ENCODE measurements around the gene LZTS2. TPM values are rescaled to one million over a fixed set of nuclear protein-coding genes. Genes with fewer than 3 reads are reported as not detected.

Gene LZTS2
- total and polyA plus RNA-seq, 4 donors = 15.1 to 37.9 (median 28.9) TPM

GRCh38 chr10:101005361-101005760, 5.8 kb downstream of the LZTS2 start:
- H3K27ac ChIP-seq (ENCODE audit: low read depth, low read length) = no peak overlapping the region
- no peaks in the 10 kb centered on the region for H3K9me3 ChIP-seq (ENCODE audit: control insufficient read depth, insufficient read depth, low read length)
- H3K4me3 ChIP-seq (ENCODE audit: low read depth, low read length) = no peak overlapping the region
- peaks cover 58% of the 10 kb centered on the region for H3K4me1 ChIP-seq (ENCODE audit: control insufficient read depth, insufficient read depth, low read length)
- peaks cover 61% of the 10 kb centered on the region for H3K36me3 ChIP-seq (ENCODE audit: control insufficient read depth, insufficient read depth, low read length)
- no peaks in the 10 kb centered on the region for H3K27me3 ChIP-seq (ENCODE audit: control insufficient read depth, insufficient read depth, low read length)
- DNase-seq (ENCODE audit: low read depth in 4 of 6, low spot score in 6 of 6) = peak in 1 of 6 donors; percentile 53
- WGBS (ENCODE audit: insufficient coverage) = 82% methylated on average over 23 of the region's 23 CpGs

DNA sequence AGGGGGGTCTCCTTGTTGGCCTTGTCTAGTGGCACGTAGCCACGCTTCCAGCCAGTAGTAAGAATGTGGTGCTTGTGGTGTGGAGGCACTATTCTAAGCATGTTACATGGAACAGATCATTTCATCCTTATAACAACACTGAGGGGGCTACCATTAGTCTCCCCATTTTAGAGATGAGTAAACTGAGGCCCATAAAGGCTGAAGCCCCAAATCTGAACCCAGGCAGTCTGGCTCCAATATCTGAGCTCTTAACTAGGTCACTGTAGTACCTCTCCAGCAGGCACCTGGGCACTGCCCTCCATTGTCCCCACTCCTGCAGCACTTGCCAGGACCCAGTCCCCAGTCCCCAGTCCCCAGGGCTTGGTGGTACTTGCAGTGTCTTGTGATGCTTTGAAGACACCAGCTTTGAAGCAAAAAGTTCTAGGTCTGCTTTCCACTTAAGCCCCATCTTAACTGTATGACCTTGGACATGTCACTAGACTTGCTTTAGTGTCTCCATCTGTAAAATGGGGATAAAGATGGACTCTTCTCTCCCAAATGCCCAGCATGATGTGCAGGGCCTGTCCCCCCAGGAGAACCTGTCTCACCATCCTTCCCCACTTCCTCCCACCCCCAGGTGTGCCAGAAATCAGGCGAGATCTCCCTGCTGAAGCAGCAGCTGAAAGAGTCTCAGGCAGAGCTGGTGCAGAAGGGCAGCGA, 6.4 kb downstream of the LZTS2 start:
- H3K9me3 ChIP-seq (ENCODE audit: control insufficient read depth, insufficient read depth, low read length) = no peaks in the 10 kb centered on the region
- no peaks in the 10 kb centered on the region for H3K27me3 ChIP-seq (ENCODE audit: control insufficient read depth, insufficient read depth, low read length)
- 88% methylated on average over 2 of the region's 4 CpGs for WGBS (ENCODE audit: insufficient coverage)
- H3K36me3 ChIP-seq (ENCODE audit: control insufficient read depth, insufficient read depth, low read length) = peaks cover 61% of the 10 kb centered on the region
- H3K4me3 ChIP-seq (ENCODE audit: low read depth, low read length) = no peak overlapping the region
- no peak overlapping the region for H3K27ac ChIP-seq (ENCODE audit: low read depth, low read length)
- no peak for DNase-seq (ENCODE audit: low read depth in 4 of 6, low spot score in 6 of 6)
- peaks cover 51% of the 10 kb centered on the region for H3K4me1 ChIP-seq (ENCODE audit: control insufficient read depth, insufficient read depth, low read length)

GRCh38 chr10:101006593-101007098, 7.0 kb downstream of the LZTS2 start:
- peaks cover 46% of the 10 kb centered on the region for H3K4me1 ChIP-seq (ENCODE audit: control insufficient read depth, insufficient read depth, low read length)

GRCh38 chr10:101007099-101007711, 7.6 kb downstream of the LZTS2 start:
- H3K4me1 ChIP-seq (ENCODE audit: control insufficient read depth, insufficient read depth, low read length) = peaks cover 41% of the 10 kb centered on the region
- no peak for DNase-seq (ENCODE audit: low read depth in 4 of 6, low spot score in 6 of 6)
- WGBS (ENCODE audit: insufficient coverage) = 44% methylated on average over 9 of the region's 11 CpGs

More at GRCh38 chr10:101006593-101007098, 7.0 kb downstream of the LZTS2 start:
- Histone ChIP-seq H3K36me3 (ENCODE audit: control insufficient read depth, insufficient read depth, low read length) (peaks cover 61% of the 10 kb centered on the region), H3K27ac (ENCODE audit: low read depth, low read length) (no peak overlapping the region), H3K9me3 (ENCODE audit: control insufficient read depth, insufficient read depth, low read length) (no peaks in the 10 kb centered on the region), H3K4me3 (ENCODE audit: low read depth, low read length) (no peak overlapping the region), H3K27me3 (ENCODE audit: control insufficient read depth, insufficient read depth, low read length) (no peaks in the 10 kb centered on the region)
- 70% methylated on average over 33 of the region's 33 CpGs for WGBS (ENCODE audit: insufficient coverage)
- no peak for DNase-seq (ENCODE audit: low read depth in 4 of 6, low spot score in 6 of 6)

GRCh38 chr10:101007915-101008822, 8.6 kb downstream of the LZTS2 start:
- peaks cover 50% of the 10 kb centered on the region for H3K36me3 ChIP-seq (ENCODE audit: control insufficient read depth, insufficient read depth, low read length)
- H3K9me3 ChIP-seq (ENCODE audit: control insufficient read depth, insufficient read depth, low read length) = no peaks in the 10 kb centered on the region
- no peak for DNase-seq (ENCODE audit: low read depth in 4 of 6, low spot score in 6 of 6)
- no peaks in the 10 kb centered on the region for H3K27me3 ChIP-seq (ENCODE audit: control insufficient read depth, insufficient read depth, low read length)
- peaks cover 39% of the 10 kb centered on the region for H3K4me1 ChIP-seq (ENCODE audit: control insufficient read depth, insufficient read depth, low read length)
- H3K27ac ChIP-seq (ENCODE audit: low read depth, low read length) = no peak overlapping the region
- H3K4me3 ChIP-seq (ENCODE audit: low read depth, low read length) = no peak overlapping the region
- WGBS (ENCODE audit: insufficient coverage) = 68% methylated on average over 11 of the region's 13 CpGs

More at GRCh38 chr10:101007099-101007711, 7.6 kb downstream of the LZTS2 start:
- Histone ChIP-seq H3K27ac (ENCODE audit: low read depth, low read length) (peak overlapping the region; percentile 29), H3K9me3 (ENCODE audit: control insufficient read depth, insufficient read depth, low read length) (no peaks in the 10 kb centered on the region), H3K36me3 (ENCODE audit: control insufficient read depth, insufficient read depth, low read length) (peaks cover 59% of the 10 kb centered on the region), H3K27me3 (ENCODE audit: control insufficient read depth, insufficient read depth, low read length) (no peaks in the 10 kb centered on the region), H3K4me3 (ENCODE audit: low read depth, low read length) (no peak overlapping the region)

DNA sequence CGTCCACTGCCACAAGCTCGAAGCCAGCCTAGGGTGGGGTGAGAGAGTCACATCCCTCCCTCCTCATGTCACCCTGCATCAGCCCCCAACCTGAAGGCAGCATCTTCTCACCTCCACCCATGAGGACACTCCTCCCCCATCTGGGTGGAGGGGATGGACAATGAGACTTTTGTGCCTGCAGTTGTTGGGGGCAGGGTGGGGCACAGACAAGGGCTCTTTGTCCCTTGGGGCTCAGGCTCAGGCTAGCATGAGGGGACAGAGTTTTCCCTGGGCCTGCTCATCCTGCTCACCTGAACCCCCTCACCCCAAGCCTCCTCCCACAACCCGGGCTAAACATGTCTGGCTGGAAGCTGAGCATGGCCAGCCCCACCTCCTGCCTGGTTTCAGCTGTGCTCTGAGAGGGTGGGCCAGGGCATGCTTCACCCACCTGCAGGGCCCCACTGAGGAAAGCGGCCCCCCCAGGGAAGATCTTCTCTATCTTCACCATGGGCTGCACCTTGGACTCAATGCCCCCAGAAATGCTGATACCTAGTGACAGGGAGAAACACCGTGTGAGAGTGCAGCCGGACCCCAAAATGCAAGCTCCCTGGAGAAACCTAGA, 9.3 kb downstream of the LZTS2 start:
- H3K36me3 ChIP-seq (ENCODE audit: control insufficient read depth, insufficient read depth, low read length) = peaks cover 42% of the 10 kb centered on the region
- no peak for DNase-seq (ENCODE audit: low read depth in 4 of 6, low spot score in 6 of 6)
- peaks cover 42% of the 10 kb centered on the region for H3K4me1 ChIP-seq (ENCODE audit: control insufficient read depth, insufficient read depth, low read length)
- H3K27me3 ChIP-seq (ENCODE audit: control insufficient read depth, insufficient read depth, low read length) = no peaks in the 10 kb centered on the region
- no peak overlapping the region for H3K4me3 ChIP-seq (ENCODE audit: low read depth, low read length)
- 84% methylated on average over 4 of the region's 6 CpGs for WGBS (ENCODE audit: insufficient coverage)
- no peaks in the 10 kb centered on the region for H3K9me3 ChIP-seq (ENCODE audit: control insufficient read depth, insufficient read depth, low read length)
- H3K27ac ChIP-seq (ENCODE audit: low read depth, low read length) = no peak overlapping the region

DNA sequence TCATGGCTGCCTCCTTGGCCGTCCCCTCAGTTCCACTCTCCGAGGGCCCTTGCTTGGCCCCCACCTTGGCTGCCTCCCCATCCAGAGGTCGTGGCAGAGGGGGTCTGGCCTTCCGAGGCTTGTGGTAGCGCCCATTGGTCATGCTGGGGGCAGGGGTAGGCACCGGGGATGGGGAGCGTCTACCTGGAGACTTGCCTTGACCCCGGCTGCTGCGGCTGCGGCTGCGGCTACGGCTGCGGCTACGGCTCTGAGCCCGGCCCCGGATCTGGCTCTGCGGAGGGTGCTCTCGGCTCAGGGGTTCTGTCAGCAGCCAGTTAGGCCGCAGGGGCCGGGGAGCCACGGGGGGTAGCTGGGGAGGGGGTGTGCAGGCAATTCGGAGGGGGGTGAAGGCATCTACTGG, 10.7 kb downstream of the LZTS2 start:
- Histone ChIP-seq H3K27me3 (ENCODE audit: control insufficient read depth, insufficient read depth, low read length) (no peaks in the 10 kb centered on the region), H3K9me3 (ENCODE audit: control insufficient read depth, insufficient read depth, low read length) (no peaks in the 10 kb centered on the region), H3K4me3 (ENCODE audit: low read depth, low read length) (no peak overlapping the region), H3K36me3 (ENCODE audit: control insufficient read depth, insufficient read depth, low read length) (peaks cover 31% of the 10 kb centered on the region), H3K27ac (ENCODE audit: low read depth, low read length) (no peak overlapping the region), H3K4me1 (ENCODE audit: control insufficient read depth, insufficient read depth, low read length) (peaks cover 44% of the 10 kb centered on the region)
- DNase-seq (ENCODE audit: low read depth in 4 of 6, low spot score in 6 of 6) = no peak
- 94% methylated on average over 17 of the region's 22 CpGs for WGBS (ENCODE audit: insufficient coverage)

GRCh38 chr10:101011517-101012423, 12.2 kb downstream of the LZTS2 start:
- Histone ChIP-seq H3K27me3 (ENCODE audit: control insufficient read depth, insufficient read depth, low read length) (peaks cover 10% of the 10 kb centered on the region), H3K9me3 (ENCODE audit: control insufficient read depth, insufficient read depth, low read length) (no peaks in the 10 kb centered on the region), H3K36me3 (ENCODE audit: control insufficient read depth, insufficient read depth, low read length) (peaks cover 19% of the 10 kb centered on the region), H3K4me3 (ENCODE audit: low read depth, low read length) (no peak overlapping the region), H3K4me1 (ENCODE audit: control insufficient read depth, insufficient read depth, low read length) (peaks cover 36% of the 10 kb centered on the region), H3K27ac (ENCODE audit: low read depth, low read length) (no peak overlapping the region)
- DNase-seq (ENCODE audit: low read depth in 4 of 6, low spot score in 6 of 6) = no peak
- WGBS (ENCODE audit: insufficient coverage) = 47% methylated on average over 14 of the region's 22 CpGs

Data from spinal cord (tissue), 10 donors.